Heart left ventricle (tissue), 13 donors: Measurements from ENCODE around the gene PSMB5.

Experiments
- CTCF ChIP-seq, 12 donors: fragments of 200-600 bp; sonication (generic) in 4 of 12; IDR thresholded peaks; one replicate each; pipeline versions ENCODE4 v1.5.0 to v1.8.0; 2018 to 2022; ENCODE audit warnings: antibody characterized with exemption in 12 of 12, mild to moderate bottlenecking in 5 of 12
- POLR2A ChIP-seq, 2 donors: fragments of 450-650 bp; IDR thresholded peaks; one replicate each; pipeline ENCODE4 v1.6.1; 2017; ENCODE audit warnings: antibody characterized with exemption in 2 of 2, mild to moderate bottlenecking in 2 of 2, moderate library complexity in 2 of 2
- donor health status: ischemic (EF 13 %, LVEDD 7.1; RV severe dilation, severe dysfunction).
- donor health status: DM: no; HTN: yes; CAD: no.
- donor health status: DM: no; HTN: no; CAD: no.
- donor health status: ischemic (EF 25% LVEDD 6.9; RV normal size, moderate dysfunction).
- donor health status: ischemic (EF 25% LVEDD 5.7; RV mildly dilated, moderate dysfunction).
- donor health status: ischemic (EF 35%, LVEDD 5.7; RV mildly dilated, moderate dysfunction).
- donor health status: nonischemic (EF 11% LVEDD 7.7; RV severe dilation, severe dysfunction).
- donor health status: DM: yes; HTN: yes; CAD: no.
- donor health status: PGD.
- donor health status: ischemic (EF 29% LVEDD 5.4; RV normal size, mild dysfunction).
- donor health status: nonischemic (EF 23%, LVEDD 6.1; RV moderate dilation, normal function).

GRCh38 chr14:23070262-23071129, 35.8 kb upstream of the PSMB5 start:
- TF ChIP-seq CTCF (IDR thresholded peaks at IDR 0.05), result no peak
- no peak for TF ChIP-seq POLR2A (IDR thresholded peaks at IDR 0.05)
